Bronchial epithelial cell (primary cell): Measurements from ENCODE around the gene DPEP2. TPM values are rescaled to one million over a fixed set of nuclear protein-coding genes. Genes with fewer than 3 reads are reported as not detected.
"Not testable (repeated sequence)": the region's sequence is repeated elsewhere in the genome, so short reads cannot be mapped to it uniquely, and the experiment has no call there.

Source experiments
- DNase-seq: peaks from one replicate; pipeline ENCODE4 v3.0.0-alpha.2; 2010; ENCODE audit warnings: low read depth
- FAIRE-seq: peaks from 2 replicates; lab custom pipeline; 2011; peaks lifted over from hg19 to GRCh38; lab: Jason Lieb, UNC
- H3K27me3 ChIP-seq: 2 replicates; pipeline ENCODE4 v1.5.1; 2011; ENCODE audit warnings: low read length; ENCODE audit not compliant: control insufficient read depth, insufficient read depth
- H3K36me3 ChIP-seq: 2 replicates; pipeline ENCODE4 v1.5.1; 2011; ENCODE audit warnings: low read length; ENCODE audit not compliant: control insufficient read depth, insufficient read depth
- H3K4me3 ChIP-seq: 2 replicates; pipeline ENCODE4 v1.5.1; 2011; ENCODE audit warnings: mild to moderate bottlenecking, low read depth, low read length, control low read depth
- total RNA-seq: library from RNA; depleted of rRNA; stranded (reverse); fragments of >200 nt; gene quantifications from 2 replicates; pipeline ENCODE4 v1.2.1, GENCODE V29; 2014
- TF ChIP-seq, protein P1 (sequence below): IDR thresholded peaks from 2 replicates; pipeline ENCODE4 v1.5.1; 2011; ENCODE audit warnings: mild to moderate bottlenecking, moderate library complexity, low read length, control low read depth, inconsistent platforms; ENCODE audit not compliant: insufficient read depth, severe bottlenecking

Gene DPEP2
- total RNA-seq, 1 donor from 2014 or later = not detected

GRCh38 chr16:68013440-68013839 is 14.2 kb upstream of the DPEP2 start:
- H3K4me3 ChIP-seq = no peak overlapping the region
- TF ChIP-seq, protein P1, sequence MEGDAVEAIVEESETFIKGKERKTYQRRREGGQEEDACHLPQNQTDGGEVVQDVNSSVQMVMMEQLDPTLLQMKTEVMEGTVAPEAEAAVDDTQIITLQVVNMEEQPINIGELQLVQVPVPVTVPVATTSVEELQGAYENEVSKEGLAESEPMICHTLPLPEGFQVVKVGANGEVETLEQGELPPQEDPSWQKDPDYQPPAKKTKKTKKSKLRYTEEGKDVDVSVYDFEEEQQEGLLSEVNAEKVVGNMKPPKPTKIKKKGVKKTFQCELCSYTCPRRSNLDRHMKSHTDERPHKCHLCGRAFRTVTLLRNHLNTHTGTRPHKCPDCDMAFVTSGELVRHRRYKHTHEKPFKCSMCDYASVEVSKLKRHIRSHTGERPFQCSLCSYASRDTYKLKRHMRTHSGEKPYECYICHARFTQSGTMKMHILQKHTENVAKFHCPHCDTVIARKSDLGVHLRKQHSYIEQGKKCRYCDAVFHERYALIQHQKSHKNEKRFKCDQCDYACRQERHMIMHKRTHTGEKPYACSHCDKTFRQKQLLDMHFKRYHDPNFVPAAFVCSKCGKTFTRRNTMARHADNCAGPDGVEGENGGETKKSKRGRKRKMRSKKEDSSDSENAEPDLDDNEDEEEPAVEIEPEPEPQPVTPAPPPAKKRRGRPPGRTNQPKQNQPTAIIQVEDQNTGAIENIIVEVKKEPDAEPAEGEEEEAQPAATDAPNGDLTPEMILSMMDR = no peak
- H3K27me3 ChIP-seq = no peaks in the 10 kb centered on the region
- DNase-seq = peak; percentile 95
- H3K36me3 ChIP-seq = no peaks in the 10 kb centered on the region
- no peak for FAIRE-seq

- DNase-seq, H3K4me3 ChIP-seq, H3K36me3 ChIP-seq, FAIRE-seq, H3K27me3 ChIP-seq: not testable (repeated sequence)
Observed at GRCh38 chr16:68009872-68010271, 10.6 kb upstream of the DPEP2 start.

GRCh38 chr16:68009157-68009735 is 10.0 kb upstream of the DPEP2 start:
- Histone ChIP-seq H3K27me3 (no peaks in the 10 kb centered on the region), H3K4me3 (no peak overlapping the region), H3K36me3 (no peaks in the 10 kb centered on the region)
- TF ChIP-seq, protein P1 = no peak
- no peak for DNase-seq
- no peak for FAIRE-seq

DNA sequence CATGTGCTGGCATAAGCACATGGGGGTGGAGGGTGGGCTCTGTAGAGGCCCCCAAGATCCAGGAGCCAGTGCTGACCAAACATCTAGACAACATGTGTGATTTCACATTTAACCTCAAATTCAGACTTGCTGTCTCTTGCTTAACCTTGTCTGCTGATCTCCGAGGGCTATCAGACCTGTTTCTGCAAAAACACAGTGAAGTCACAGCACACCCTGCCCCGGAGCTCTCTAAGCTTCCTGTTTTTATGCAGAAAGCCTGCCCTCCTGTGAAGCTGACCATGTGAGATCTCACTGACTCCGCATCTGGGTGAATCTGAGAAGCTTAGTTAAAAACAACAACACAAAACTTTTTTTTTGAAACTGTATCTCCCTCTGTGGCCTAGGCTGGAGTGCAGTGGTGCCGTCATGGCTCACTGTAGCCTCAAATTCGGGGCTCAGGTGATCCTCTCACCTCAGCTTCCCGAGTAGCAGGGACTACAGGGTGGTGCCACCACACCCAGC is 6.6 kb upstream of the DPEP2 start:
- FAIRE-seq (no peak), DNase-seq (peak; percentile 90)
- H3K36me3 ChIP-seq = no peaks in the 10 kb centered on the region
- TF ChIP-seq, protein P1 = no peak
- no peak overlapping the region for H3K4me3 ChIP-seq
- H3K27me3 ChIP-seq = no peaks in the 10 kb centered on the region

DNA sequence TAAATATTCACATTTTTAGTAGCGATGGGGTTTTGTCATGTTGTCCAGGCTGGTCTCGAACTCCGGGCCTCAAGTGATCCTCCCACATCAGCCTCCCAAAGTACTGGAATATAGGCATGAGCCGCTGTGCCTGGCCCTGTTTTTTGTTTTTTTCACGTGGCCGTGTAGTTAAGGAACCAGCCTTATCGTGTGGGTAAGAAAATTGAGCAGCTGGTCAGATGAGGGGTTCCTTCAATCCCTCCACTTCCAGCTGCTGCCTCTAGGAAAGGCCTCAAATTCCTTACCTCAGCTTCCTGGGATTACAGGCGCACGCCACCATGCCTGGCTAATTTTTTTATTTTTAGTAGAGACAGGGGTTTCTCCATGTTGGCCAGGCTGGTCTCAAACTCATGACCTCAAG is 5.9 kb upstream of the DPEP2 start:
- H3K27me3 ChIP-seq = no peaks in the 10 kb centered on the region
- FAIRE-seq = no peak
- no peak overlapping the region for H3K4me3 ChIP-seq
- no peak for DNase-seq
- H3K36me3 ChIP-seq = no peaks in the 10 kb centered on the region
- TF ChIP-seq, protein P1 = no peak

DNA sequence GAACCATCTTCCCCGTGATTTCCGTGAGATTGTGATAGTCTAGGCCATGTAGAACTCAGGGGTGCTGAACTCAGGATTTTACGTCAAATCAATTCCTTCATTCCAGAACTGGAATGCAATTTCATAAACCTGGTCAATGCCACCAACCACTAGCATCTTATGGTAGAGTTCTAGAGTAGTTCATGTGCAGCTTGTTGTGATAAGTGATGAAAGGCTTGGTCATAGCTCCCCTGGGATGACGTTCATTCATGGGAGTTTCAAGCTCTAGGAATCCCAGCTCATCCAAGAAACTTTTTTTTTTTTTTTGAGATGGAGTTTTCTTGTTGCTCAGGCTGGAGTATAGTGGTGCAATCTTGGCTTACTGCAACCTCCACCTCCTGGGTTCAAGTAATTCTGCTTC is 3.7 kb upstream of the DPEP2 start:
- H3K36me3 ChIP-seq = no peaks in the 10 kb centered on the region
- TF ChIP-seq, protein P1 = no peak
- no peak overlapping the region for H3K4me3 ChIP-seq
- DNase-seq (no peak), FAIRE-seq (no peak)
- H3K27me3 ChIP-seq = no peaks in the 10 kb centered on the region
